Measurements from ENCODE around the gene GID8. TPM values are rescaled to one million over a fixed set of nuclear protein-coding genes. Genes with fewer than 3 reads are reported as not detected.

Gene GID8
- total RNA-seq, 1 donor from 2014 or later = 9.2 TPM

GRCh38 chr20:62910217-62910766 is 27.7 kb upstream of the GID8 start:
- peaks cover 71 to 84% of the 10 kb centered on the region in 2 donors for H3K36me3 ChIP-seq
- TF ChIP-seq CTCF (IDR thresholded peaks at IDR 0.05) = no peak
- no peak overlapping the region for H3K4me3 ChIP-seq
- no peaks in the 10 kb centered on the region for H3K27me3 ChIP-seq
- no peaks in the 10 kb centered on the region for H3K9me3 ChIP-seq
- peaks cover 0 to 16% of the 10 kb centered on the region in 2 donors for H3K4me1 ChIP-seq
- intact Hi-C loops (cut with DNase I) = no loop called here
- no peak for DNase-seq (ENCODE audit: low spot score in 2 of 2)
- H3K27ac ChIP-seq = no peak overlapping the region

- Histone ChIP-seq H3K27ac (no peak overlapping the region), H3K4me1 (peaks cover 0 to 19% of the 10 kb centered on the region in 2 donors), H3K27me3 (no peaks in the 10 kb centered on the region), H3K36me3 (peaks cover 64 to 77% of the 10 kb centered on the region in 2 donors), H3K4me3 (no peak overlapping the region), H3K9me3 (no peaks in the 10 kb centered on the region)
- intact Hi-C loops (cut with DNase I) = no loop called here
- no peak for TF ChIP-seq CTCF (IDR thresholded peaks at IDR 0.05)
- no peak for DNase-seq (ENCODE audit: low spot score in 2 of 2)
These were observed 27.0 kb upstream of the GID8 start for GRCh38 chr20:62910777-62911497.

- no peak overlapping the region for H3K27ac ChIP-seq
- no peaks in the 10 kb centered on the region for H3K9me3 ChIP-seq
- no peak for DNase-seq (ENCODE audit: low spot score in 2 of 2)
- intact Hi-C loops (cut with DNase I) = no loop called here
- H3K4me1 ChIP-seq = peaks cover 0 to 25% of the 10 kb centered on the region in 2 donors
- no peak for TF ChIP-seq CTCF (IDR thresholded peaks at IDR 0.05)
- peaks cover 56 to 69% of the 10 kb centered on the region in 2 donors for H3K36me3 ChIP-seq
- H3K4me3 ChIP-seq = no peak overlapping the region
- no peaks in the 10 kb centered on the region for H3K27me3 ChIP-seq
These were observed 26.2 kb upstream of the GID8 start for GRCh38 chr20:62911701-62912280.

- Histone ChIP-seq H3K4me1 (peaks cover 0 to 35% of the 10 kb centered on the region in 2 donors), H3K4me3 (no peak overlapping the region), H3K36me3 (peaks cover 42 to 55% of the 10 kb centered on the region in 2 donors), H3K27ac (no peak overlapping the region), H3K27me3 (no peaks in the 10 kb centered on the region), H3K9me3 (no peaks in the 10 kb centered on the region)
- intact Hi-C loops (cut with DNase I) = no loop called here
- no peak for DNase-seq (ENCODE audit: low spot score in 2 of 2)
- TF ChIP-seq CTCF (IDR thresholded peaks at IDR 0.05) = no peak
These were observed 24.8 kb upstream of the GID8 start for GRCh38 chr20:62913043-62913630.

GRCh38 chr20:62914436-62914835 is 23.5 kb upstream of the GID8 start:
- DNase-seq (ENCODE audit: low spot score in 2 of 2) = no peak
- TF ChIP-seq CTCF (IDR thresholded peaks at IDR 0.05) = no peak

More at GRCh38 chr20:62914436-62914835, 23.5 kb upstream of the GID8 start:
- no peaks in the 10 kb centered on the region for H3K9me3 ChIP-seq
- peaks cover 29 to 42% of the 10 kb centered on the region in 2 donors for H3K36me3 ChIP-seq
- H3K27me3 ChIP-seq = no peaks in the 10 kb centered on the region
- H3K4me1 ChIP-seq = peaks cover 0 to 48% of the 10 kb centered on the region in 2 donors
- H3K4me3 ChIP-seq = no peak overlapping the region
- intact Hi-C loops (cut with DNase I) = no loop called here
- no peak overlapping the region for H3K27ac ChIP-seq

All from ascending aorta (tissue), 2 donors.